Activated T-cell treated with anti-CD3 and anti-CD28 coated beads, Interleukin-2, amount 50 U/mL, for 24 hours (primary cell): ENCODE measurements around the gene SNAPC5.

Source experiments
- DNase-seq: peaks from one replicate; pipeline ENCODE4 v3.0.0-alpha.2; 2020
- H3K27ac Mint-ChIP-seq: 2 replicates; pipeline ENCODE4 v1.8.0; 2020; ENCODE audit warnings: mild to moderate bottlenecking, mixed read lengths
- H3K27me3 Mint-ChIP-seq: 2 replicates; pipeline ENCODE4 v1.8.0; 2020; ENCODE audit warnings: mixed read lengths
- H3K36me3 Mint-ChIP-seq: 2 replicates; pipeline ENCODE4 v1.8.0; 2020; ENCODE audit warnings: low read depth, mixed read lengths
- H3K4me1 Mint-ChIP-seq: 2 replicates; pipeline ENCODE4 v1.8.0; 2020; ENCODE audit warnings: low read depth, mixed read lengths
- H3K4me3 Mint-ChIP-seq: 2 replicates; pipeline ENCODE4 v1.8.0; 2020; ENCODE audit warnings: mild to moderate bottlenecking, moderate library complexity, mixed read lengths
- H3K9me3 Mint-ChIP-seq: 2 replicates; pipeline ENCODE4 v1.8.0; 2020; ENCODE audit warnings: mixed read lengths

SNAPC5 gene, protein sequence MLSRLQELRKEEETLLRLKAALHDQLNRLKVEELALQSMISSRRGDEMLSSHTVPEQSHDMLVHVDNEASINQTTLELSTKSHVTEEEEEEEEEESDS

DNA sequence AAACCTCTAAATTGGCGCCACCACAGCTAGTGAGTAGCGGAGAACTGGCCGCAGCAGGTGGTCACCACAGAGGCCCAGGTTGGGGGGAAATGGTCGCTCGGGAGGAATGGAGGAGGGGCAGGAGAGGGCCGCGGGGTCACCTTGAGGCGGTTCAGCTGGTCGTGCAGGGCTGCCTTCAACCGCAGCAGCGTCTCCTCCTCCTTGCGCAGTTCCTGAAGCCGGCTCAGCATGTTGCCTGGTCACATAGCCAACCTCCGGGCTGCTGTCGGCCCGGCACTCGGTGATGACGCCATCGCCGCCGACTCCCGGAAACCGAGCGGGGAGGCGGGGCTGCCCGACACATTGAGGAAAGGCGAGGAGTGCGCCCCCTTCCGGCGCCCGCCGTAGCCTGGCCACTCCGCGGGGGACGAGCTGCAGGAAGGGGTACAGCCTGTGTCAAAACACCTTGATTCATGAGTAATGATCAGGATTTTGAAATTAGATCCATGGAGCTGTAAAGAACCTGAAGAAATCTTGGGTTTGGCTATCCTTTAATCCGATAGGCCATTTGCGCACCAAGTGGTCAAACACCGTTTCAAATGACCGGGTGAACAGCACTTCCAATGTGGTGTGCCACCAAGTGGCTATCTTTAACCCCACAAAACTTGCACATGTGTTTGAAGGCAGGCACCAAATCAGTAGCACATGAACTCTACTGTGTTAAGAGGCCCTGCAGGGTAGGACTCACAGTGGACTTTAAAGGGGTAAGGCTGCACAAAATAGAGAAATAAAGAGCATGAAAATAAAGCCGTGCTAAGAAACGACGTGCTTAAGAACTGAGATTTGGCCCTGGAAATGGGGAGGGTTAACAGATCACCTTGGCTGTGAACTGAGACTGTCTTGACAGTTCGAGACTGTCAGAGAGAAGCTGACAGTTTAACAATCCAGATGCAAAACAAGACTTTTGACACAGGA lies at the start of gene SNAPC5:
TSS of gene SNAPC5 (minus strand) at position 261 of the 954 bp plus-strand sequence. CDS start at position 230, 31 bp downstream.
- Mint-ChIP-seq H3K27ac (peak within 1 kb of the TSS; percentile 99), H3K4me1 (peaks cover 71% of the 10 kb centered on the region), H3K36me3 (peaks cover 99% of the 10 kb centered on the region), H3K4me3 (peak within 1 kb of the TSS; percentile 90), H3K27me3 (no peaks in the 10 kb centered on the region), H3K9me3 (no peaks in the 10 kb centered on the region)
- peak; percentile 99 for DNase-seq

DNA sequence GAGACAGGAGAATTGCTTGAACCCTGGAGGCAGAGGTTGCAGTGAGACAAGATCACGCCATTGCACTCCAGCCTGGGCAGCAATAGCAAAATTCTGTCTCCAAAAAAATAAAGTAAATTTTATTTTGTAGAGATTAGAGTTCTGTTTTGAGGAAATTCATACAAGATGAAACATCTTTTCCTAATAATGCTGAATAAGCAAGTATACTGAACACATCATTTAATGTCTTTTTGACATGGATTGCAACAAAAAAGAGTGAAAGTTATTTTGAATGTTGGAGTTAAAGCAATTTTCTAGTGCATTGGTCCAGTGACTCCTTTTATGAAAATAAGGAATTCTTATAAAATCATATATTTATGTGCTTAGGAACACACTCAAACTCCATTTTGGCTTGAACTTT lies 47.7 kb upstream of the SNAPC5 start:
- H3K4me1 Mint-ChIP-seq: peaks cover 2% of the 10 kb centered on the region
- DNase-seq: no peak
- H3K27me3 Mint-ChIP-seq: no peaks in the 10 kb centered on the region
- peaks cover 71% of the 10 kb centered on the region for H3K36me3 Mint-ChIP-seq
- no peaks in the 10 kb centered on the region for H3K9me3 Mint-ChIP-seq
- H3K27ac Mint-ChIP-seq: no peak overlapping the region
- no peak overlapping the region for H3K4me3 Mint-ChIP-seq

DNA sequence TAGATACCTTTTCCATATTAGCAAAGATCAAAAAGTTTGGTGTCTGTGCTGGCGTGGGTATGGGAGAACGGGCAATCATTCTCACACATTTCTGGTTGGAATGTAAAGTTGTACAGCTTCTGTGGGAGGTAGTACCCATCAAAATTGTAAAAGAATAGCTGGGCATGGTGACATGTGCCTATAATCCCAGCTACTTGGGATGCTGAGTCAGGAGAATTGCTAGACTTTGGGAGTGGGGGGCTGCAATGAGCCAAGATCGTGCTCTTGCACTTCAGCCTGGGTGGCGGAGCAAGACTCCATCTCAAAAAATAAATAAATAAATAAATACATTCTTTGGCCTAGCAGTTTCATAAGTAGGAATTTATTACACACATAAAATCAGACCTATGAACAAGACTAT lies 45.3 kb upstream of the SNAPC5 start:
- H3K36me3 Mint-ChIP-seq: peaks cover 74% of the 10 kb centered on the region
- no peaks in the 10 kb centered on the region for H3K9me3 Mint-ChIP-seq
- no peaks in the 10 kb centered on the region for H3K27me3 Mint-ChIP-seq
- DNase-seq: no peak
- H3K27ac Mint-ChIP-seq: no peak overlapping the region
- peaks cover 2% of the 10 kb centered on the region for H3K4me1 Mint-ChIP-seq
- H3K4me3 Mint-ChIP-seq: no peak overlapping the region

DNA sequence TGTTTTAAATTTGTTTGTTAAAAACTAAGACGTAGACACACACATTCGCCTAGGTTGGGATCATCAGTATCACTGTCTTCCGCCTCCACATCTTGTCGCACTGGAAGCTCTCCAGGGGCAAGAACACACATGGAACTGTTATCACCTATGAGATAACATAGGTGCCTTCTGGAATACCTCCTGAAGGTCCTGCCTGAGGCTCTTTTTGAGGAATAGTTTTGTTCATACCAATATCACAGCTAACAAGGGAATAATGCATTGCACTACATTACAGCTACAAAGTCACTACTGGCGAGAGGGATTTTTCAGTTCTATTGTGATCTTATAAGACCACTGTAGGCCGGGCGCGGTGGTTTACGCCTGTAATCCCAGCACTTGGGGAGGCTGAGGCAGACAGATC lies 37.5 kb upstream of the SNAPC5 start:
- Mint-ChIP-seq H3K4me1 (no peaks in the 10 kb centered on the region), H3K27ac (no peak overlapping the region), H3K9me3 (no peaks in the 10 kb centered on the region), H3K36me3 (peaks cover 80% of the 10 kb centered on the region), H3K4me3 (no peak overlapping the region), H3K27me3 (no peaks in the 10 kb centered on the region)
- no peak for DNase-seq

DNA sequence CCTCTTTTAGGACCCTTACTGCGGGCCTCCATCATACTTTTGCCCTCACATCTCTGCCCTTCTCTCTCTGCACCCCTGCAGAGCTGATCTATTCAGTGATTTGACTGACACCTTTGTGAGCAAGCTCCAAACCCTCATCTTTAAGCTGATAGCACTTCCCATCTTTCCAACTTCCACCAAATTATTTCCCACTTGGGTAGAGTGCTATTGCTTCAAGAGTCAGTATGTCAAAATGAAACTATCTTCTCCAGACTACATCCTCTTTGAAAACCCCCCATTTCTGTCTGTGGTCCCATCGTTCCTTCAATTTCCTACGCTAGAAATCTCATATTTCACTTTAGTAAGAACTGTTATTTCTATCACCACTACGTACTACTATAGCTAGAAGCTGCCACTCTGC lies 27.3 kb upstream of the SNAPC5 start:
- Mint-ChIP-seq H3K4me3 (no peak overlapping the region), H3K36me3 (peaks cover 91% of the 10 kb centered on the region), H3K27ac (no peak overlapping the region), H3K4me1 (no peaks in the 10 kb centered on the region), H3K27me3 (no peaks in the 10 kb centered on the region), H3K9me3 (no peaks in the 10 kb centered on the region)
- DNase-seq: no peak

DNA sequence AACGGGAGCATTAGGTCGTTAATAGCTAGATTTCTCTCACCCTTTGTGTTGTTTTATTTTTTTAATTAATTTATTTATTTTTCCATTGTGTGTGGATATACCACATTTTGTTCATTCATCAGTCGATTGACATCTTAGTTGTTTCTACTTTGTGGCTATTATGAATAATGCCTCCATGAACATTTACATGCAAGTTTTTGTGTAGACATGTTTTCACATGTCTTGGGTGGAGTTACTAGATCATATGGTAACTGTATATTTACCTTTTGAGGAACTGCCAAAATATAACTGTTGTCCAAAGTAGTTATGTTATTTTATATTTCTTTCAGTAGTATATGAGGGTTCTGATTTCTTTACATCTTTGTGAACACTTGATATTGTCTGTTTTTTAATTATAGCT lies 26.4 kb upstream of the SNAPC5 start:
- H3K4me1 Mint-ChIP-seq: no peaks in the 10 kb centered on the region
- H3K9me3 Mint-ChIP-seq: no peaks in the 10 kb centered on the region
- H3K27me3 Mint-ChIP-seq: no peaks in the 10 kb centered on the region
- H3K4me3 Mint-ChIP-seq: no peak overlapping the region
- H3K36me3 Mint-ChIP-seq: peaks cover 89% of the 10 kb centered on the region
- DNase-seq: no peak
- no peak overlapping the region for H3K27ac Mint-ChIP-seq

DNA sequence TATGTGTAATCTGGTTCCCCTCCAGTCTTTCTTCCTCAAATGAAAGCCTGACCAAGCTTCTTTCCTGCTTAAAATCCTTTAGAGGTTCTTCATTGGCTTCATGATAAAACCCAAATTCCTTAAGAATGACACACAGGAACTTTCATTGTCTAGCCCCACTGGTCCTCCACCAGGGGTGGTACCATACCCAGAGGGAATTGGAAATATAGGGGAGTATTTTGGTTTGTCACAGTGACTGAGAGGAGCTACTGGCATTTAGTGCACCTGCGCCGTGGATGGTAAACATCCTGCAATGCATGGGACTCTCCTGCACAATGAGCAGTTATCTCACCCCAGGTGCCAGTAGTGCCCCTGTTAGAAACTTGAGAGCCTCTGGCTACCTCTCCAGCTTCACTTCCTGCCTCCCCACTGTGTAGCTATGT lies 18.4 kb upstream of the SNAPC5 start:
- Mint-ChIP-seq H3K4me1 (no peaks in the 10 kb centered on the region), H3K36me3 (peaks cover 72% of the 10 kb centered on the region)
- DNase-seq: no peak

DNA sequence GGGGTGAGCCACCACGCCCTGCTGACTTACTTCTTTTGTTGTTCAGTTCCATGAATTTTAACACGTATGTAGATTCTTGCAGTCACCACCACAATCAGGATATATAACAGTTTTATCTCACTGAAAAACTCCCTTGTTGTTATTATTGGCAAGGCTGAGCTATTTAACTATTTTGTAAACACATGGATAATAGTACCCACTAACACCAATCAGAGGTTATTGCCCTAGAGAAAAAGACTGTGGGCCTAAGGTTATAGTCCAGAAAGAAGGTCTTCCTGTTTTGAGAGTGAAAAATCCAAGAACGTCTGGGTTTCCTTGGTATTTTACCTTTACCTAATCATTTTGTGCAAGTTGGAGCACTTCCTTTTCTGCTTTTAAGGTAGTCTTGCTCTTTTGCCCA lies 17.0 kb upstream of the SNAPC5 start:
- H3K36me3 Mint-ChIP-seq: peaks cover 67% of the 10 kb centered on the region

More for the DNA sequence above, 18.4 kb upstream of the SNAPC5 start:
- H3K27me3 Mint-ChIP-seq: no peaks in the 10 kb centered on the region
- peak overlapping the region; percentile 12 for H3K27ac Mint-ChIP-seq
- no peaks in the 10 kb centered on the region for H3K9me3 Mint-ChIP-seq
- H3K4me3 Mint-ChIP-seq: no peak overlapping the region

DNA sequence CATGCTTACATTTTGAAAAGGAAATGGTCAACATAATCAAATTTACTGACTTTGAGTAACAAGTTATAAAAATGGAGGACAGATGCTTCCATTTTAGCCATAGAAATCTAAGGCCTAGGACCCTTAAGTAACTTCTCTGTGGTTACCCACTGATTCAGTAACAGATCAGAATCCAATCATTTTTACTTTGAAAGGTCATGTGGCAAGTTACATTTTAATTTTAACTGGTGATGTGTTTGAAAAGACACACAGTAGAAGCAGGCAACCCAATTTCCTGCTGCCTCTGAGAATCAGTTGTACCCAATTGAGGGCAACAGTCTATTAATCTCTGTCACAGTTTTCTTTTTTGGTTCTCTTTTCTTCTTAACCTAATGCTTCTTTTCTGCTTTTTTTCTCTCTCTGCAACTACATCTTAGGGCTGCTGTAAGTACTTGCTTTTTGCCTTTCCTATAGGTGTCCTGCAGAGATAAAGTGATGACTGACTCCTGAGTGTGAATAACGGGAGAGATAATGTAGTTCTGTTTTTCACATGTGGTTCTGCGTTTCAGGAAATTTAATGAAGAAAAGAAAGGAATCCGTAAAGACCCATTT lies 10.8 kb upstream of the SNAPC5 start:
- H3K27me3 Mint-ChIP-seq: no peaks in the 10 kb centered on the region
- no peak for DNase-seq
- H3K27ac Mint-ChIP-seq: no peak overlapping the region
- H3K4me3 Mint-ChIP-seq: no peak overlapping the region
- H3K9me3 Mint-ChIP-seq: no peaks in the 10 kb centered on the region
- peaks cover 26% of the 10 kb centered on the region for H3K4me1 Mint-ChIP-seq
- peaks cover 68% of the 10 kb centered on the region for H3K36me3 Mint-ChIP-seq

More for the DNA sequence above, 17.0 kb upstream of the SNAPC5 start:
- Mint-ChIP-seq H3K27ac (no peak overlapping the region), H3K9me3 (no peaks in the 10 kb centered on the region), H3K4me1 (no peaks in the 10 kb centered on the region), H3K4me3 (no peak overlapping the region), H3K27me3 (no peaks in the 10 kb centered on the region)
- no peak for DNase-seq

DNA sequence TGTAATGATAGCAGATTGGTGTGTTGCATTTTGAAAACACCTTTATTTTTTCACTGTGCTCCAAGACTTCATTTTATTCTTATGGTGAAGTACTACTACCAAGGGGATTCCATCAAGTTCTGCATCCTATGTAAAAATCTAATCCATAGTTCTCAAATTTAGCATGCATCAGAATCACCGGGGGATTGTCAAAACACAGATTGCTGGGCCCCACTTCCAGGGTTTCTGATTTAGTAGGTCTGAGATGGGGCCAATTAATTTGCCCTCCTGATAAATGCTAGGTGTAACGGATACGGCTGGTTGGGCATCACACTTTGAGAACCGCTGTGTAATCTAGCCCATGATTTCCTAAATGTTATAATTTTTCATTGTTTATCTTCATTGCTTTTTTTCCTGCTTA lies 8.3 kb upstream of the SNAPC5 start:
- Mint-ChIP-seq H3K4me1 (peaks cover 49% of the 10 kb centered on the region), H3K36me3 (peaks cover 84% of the 10 kb centered on the region), H3K4me3 (peak overlapping the region; percentile 92), H3K9me3 (no peaks in the 10 kb centered on the region), H3K27ac (peak overlapping the region; percentile 99), H3K27me3 (no peaks in the 10 kb centered on the region)
- no peak for DNase-seq

DNA sequence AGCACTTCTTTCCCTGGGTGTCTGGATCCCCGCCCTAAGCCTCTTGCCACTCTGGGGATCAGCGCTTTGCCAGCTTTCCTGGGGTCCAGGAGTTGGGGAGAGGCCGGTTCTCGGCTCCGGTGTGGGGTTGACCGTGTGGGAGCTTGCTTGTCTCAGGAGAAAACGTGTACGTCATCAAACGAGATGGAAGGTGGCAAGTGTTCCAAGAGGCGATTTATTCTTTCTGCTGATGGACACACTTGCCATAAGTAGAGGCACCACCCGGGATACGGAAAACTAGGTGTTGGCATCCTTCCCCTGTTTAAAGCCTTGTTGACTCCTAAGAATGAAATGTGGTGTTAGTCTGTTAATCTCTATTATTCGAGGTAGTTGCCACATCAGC lies 7.9 kb upstream of the SNAPC5 start:
- peak overlapping the region; percentile 92 for H3K4me3 Mint-ChIP-seq
- peaks cover 84% of the 10 kb centered on the region for H3K36me3 Mint-ChIP-seq
- peak overlapping the region; percentile 99 for H3K27ac Mint-ChIP-seq
- H3K27me3 Mint-ChIP-seq: no peaks in the 10 kb centered on the region
- DNase-seq: no peak
- peaks cover 52% of the 10 kb centered on the region for H3K4me1 Mint-ChIP-seq
- H3K9me3 Mint-ChIP-seq: no peaks in the 10 kb centered on the region

DNA sequence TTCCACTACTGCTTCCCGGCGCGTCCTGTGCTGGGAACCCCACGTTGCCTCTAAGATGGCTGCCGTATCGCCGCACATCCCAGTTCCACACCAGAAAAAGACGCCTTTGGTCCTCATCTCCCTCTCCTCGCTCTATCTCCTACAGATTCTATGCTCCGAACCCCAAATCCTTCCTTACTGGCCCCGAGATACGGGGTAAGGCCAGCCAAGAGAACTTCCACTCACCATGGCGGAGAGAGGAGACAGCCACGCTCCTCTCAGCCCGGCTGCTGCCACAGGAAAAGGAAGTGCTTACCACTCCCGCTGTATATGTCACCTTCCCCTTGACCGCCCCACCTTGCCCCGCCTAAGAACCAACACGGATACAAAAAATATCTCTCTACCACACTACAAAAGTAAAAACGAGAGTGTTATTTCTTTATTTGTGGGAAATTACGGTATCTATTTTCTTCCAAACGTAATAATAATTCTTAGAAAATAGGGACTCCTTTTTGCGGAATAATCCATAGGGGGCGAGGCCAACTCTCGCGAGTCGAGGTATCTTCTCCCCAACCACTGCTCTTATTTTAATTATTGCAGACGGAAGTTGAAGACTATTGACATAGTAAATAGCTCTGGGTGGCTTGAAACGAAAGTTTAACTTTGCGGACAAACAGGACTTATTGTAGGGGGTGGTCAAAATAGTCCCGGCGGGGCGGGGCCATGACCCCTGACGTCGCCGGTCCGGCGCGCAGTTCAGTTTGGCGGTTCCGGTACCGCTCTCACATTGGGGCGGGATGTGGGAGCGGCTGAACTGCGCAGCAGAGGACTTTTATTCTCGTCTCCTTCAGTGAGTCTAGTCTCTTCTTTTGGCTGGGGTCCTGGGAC lies 7.2 kb upstream of the SNAPC5 start, which contains the start of the genes RPL4 and ZWILCH:
TSS of gene RPL4 (minus strand) at position 293 of the 867 bp plus-strand sequence. CDS start at position 228, 65 bp downstream.
TSS of gene ZWILCH (plus strand) at position 764 of the 867 bp plus-strand sequence. CDS start at position 777, 13 bp downstream.
- Mint-ChIP-seq H3K4me1 (peaks cover 58% of the 10 kb centered on the region), H3K9me3 (no peaks in the 10 kb centered on the region), H3K27me3 (no peaks in the 10 kb centered on the region), H3K36me3 (peaks cover 89% of the 10 kb centered on the region), H3K4me3 (peak within 1 kb of the TSS; percentile 92), H3K27ac (peak within 1 kb of the TSS; percentile 99)
- DNase-seq: peak; percentile 88

DNA sequence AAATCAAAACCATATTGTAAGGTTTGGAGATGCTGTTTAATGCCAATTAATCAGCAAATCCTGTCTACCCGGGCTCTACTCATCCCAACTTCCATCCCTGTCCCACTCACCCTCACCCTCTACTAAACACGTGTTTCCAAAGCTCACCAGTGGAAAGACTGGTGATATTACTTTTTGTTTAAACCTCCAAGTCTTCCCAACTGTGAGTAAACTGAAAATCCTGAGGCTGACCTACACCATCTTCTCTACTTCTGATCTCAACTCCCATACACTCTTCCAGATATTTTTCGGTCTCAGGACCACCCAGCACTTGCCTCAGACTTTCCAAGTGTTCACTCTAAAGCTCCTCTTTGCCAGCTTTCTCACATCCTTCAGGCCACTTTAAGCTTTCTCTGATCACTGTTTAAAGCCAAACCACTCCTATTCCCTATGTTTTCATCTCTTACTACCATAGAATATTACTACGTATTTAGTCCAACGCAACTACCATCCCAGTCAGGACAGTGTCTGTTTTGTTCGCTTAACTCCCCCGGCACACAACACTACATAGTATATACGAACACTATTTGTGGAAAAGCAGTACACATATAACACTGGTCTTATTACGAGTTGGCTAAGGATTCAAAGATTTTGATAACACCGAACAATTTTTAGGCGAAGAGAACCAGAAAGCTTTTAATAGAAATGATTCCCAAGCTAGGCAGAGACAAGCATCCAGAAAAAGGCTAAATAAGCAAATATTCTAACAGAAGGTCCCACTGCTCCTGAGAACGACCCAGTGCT lies 6.4 kb upstream of the SNAPC5 start:
- Mint-ChIP-seq H3K27ac (peak overlapping the region; percentile 99), H3K27me3 (no peaks in the 10 kb centered on the region), H3K9me3 (no peaks in the 10 kb centered on the region), H3K4me3 (peak overlapping the region; percentile 92), H3K36me3 (peaks cover 91% of the 10 kb centered on the region), H3K4me1 (peaks cover 65% of the 10 kb centered on the region)
- DNase-seq: no peak
